Uterus (tissue), 4 donors: Measurements from ENCODE around the gene MACROH2A1. TPM values are rescaled to one million over a fixed set of nuclear protein-coding genes. Genes with fewer than 3 reads are reported as not detected.

ENCODE experiments used
- DNase-seq, 2 donors: peaks; one replicate each; pipeline ENCODE4 v3.0.0-alpha.2; 2019 to 2020
- H3K27ac ChIP-seq, 2 donors: fragments of 200-600 bp; sonication (generic); 1 replicate in 1 of 2; 2 replicates in 1 of 2; pipeline ENCODE4 v1.5.1; 2016 to 2018
- H3K27me3 ChIP-seq, 2 donors: fragments of 200-600 bp; sonication (generic); one replicate each; pipeline ENCODE4 v1.5.1; 2018 to 2019; ENCODE audit warnings: control low read depth in 1 of 2
- H3K36me3 ChIP-seq, 2 donors: fragments of 200-600 bp; sonication (generic); one replicate each; pipeline ENCODE4 v1.5.1; 2019; ENCODE audit warnings: control low read depth in 1 of 2
- H3K4me1 ChIP-seq, 2 donors: fragments of 200-600 bp; sonication (generic); one replicate each; pipeline ENCODE4 v1.5.1; 2018 to 2019; ENCODE audit warnings: control low read depth in 1 of 2
- H3K4me3 ChIP-seq, 2 donors: fragments of 200-600 bp; sonication (generic); 1 replicate in 1 of 2; 2 replicates in 1 of 2; pipeline ENCODE4 v1.5.1; 2018 to 2019; ENCODE audit warnings: mild to moderate bottlenecking in 1 of 2
- H3K9me3 ChIP-seq, 2 donors: fragments of 200-600 bp; sonication (generic); one replicate each; pipeline ENCODE4 v1.5.1; 2019; ENCODE audit warnings: control low read depth in 1 of 2
- POLR2A ChIP-seq, 2 donors: fragments of 450-650 bp; IDR thresholded peaks; one replicate each; pipeline ENCODE4 v1.6.1; 2016; ENCODE audit warnings: antibody characterized with exemption in 2 of 2, mild to moderate bottlenecking in 1 of 2, moderate library complexity in 1 of 2
- intact Hi-C: fragments of 100-400 bp; cut with DNase I; formaldehyde crosslinking; loops from one replicate; pipeline ENCODE4 v1.15.1; 2023; ENCODE audit warnings: low total_unique reads
- total RNA-seq, 4 donors: library from RNA; depleted of rRNA in 3 of 4; stranded (reverse); fragments of >200 nt in 3 of 4; gene quantifications; one replicate each; pipeline versions ENCODE4 v1.1.0 to v1.2.4, GENCODE V29; 2014 to 2023
- TF ChIP-seq, protein P1 (sequence below), 4 experiments: fragments of 200-600 bp in 2 of 4; fragments of 450-650 bp in 2 of 4; sonication (generic) in 2 of 4; IDR thresholded peaks; one replicate each; pipeline ENCODE4 v1.5.1; 2016 to 2019; ENCODE audit warnings: antibody characterized with exemption in 4 of 4, mild to moderate bottlenecking in 2 of 4, moderate library complexity in 1 of 4
- donor health status: DM: yes; HTN: yes; CAD: no.

MACROH2A1 gene
- total RNA-seq, 4 donors from 2014 or later: 121 to 200 (median 141) TPM

DNA sequence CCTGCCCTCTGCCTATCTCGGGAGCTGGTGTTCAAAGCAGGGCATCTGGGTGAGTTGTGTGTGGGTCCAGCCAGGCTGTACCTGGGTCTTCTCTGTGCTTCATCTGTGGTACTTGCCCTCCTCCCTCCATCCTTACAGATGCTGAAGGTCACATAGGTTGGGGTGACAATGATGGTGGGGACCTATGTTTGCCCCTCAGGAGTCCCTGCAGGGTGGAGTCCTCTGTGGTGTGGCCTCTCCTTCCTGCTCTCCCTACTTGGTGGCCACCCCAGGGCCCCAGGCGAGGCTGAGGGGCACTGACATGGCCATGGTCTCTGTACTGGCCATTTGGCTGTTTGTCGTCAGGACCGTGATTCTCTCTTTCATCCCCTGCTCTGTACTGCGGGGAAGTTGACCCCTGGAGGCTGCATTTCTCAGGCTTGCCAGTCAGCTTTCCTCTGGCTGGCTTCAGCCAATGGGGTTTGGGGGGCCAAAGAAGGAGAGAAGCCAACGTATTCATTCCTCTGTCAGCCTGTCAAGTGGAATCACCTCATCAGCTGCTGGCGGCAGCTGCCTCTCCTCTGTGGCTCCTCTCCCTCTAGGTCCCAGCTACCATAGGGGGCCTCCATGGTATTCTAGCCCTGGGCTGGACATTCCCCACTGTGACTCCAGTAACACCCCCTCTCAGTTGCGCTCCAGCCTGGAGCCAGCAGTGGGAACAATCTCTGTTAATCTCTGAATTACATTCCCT is 43.6 kb upstream of the MACROH2A1 start:
- H3K36me3 ChIP-seq: no peaks in the 10 kb centered on the region
- TF ChIP-seq, protein P1, sequence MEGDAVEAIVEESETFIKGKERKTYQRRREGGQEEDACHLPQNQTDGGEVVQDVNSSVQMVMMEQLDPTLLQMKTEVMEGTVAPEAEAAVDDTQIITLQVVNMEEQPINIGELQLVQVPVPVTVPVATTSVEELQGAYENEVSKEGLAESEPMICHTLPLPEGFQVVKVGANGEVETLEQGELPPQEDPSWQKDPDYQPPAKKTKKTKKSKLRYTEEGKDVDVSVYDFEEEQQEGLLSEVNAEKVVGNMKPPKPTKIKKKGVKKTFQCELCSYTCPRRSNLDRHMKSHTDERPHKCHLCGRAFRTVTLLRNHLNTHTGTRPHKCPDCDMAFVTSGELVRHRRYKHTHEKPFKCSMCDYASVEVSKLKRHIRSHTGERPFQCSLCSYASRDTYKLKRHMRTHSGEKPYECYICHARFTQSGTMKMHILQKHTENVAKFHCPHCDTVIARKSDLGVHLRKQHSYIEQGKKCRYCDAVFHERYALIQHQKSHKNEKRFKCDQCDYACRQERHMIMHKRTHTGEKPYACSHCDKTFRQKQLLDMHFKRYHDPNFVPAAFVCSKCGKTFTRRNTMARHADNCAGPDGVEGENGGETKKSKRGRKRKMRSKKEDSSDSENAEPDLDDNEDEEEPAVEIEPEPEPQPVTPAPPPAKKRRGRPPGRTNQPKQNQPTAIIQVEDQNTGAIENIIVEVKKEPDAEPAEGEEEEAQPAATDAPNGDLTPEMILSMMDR (IDR thresholded peaks at IDR 0.05): no peak
- no peak for TF ChIP-seq POLR2A (IDR thresholded peaks at IDR 0.05)
- intact Hi-C loops: no loop called here
- no peaks in the 10 kb centered on the region for H3K27me3 ChIP-seq
- H3K9me3 ChIP-seq: no peaks in the 10 kb centered on the region
- no peaks in the 10 kb centered on the region for H3K4me1 ChIP-seq
- H3K27ac ChIP-seq: no peak overlapping the region
- no peak overlapping the region for H3K4me3 ChIP-seq
- DNase-seq: no peak

GRCh38 chr5:135441919-135442318 is 42.9 kb upstream of the MACROH2A1 start:
- Histone ChIP-seq H3K4me3 (no peak overlapping the region), H3K9me3 (no peaks in the 10 kb centered on the region), H3K36me3 (no peaks in the 10 kb centered on the region), H3K27me3 (no peaks in the 10 kb centered on the region), H3K4me1 (no peaks in the 10 kb centered on the region), H3K27ac (no peak overlapping the region)
- DNase-seq: no peak
- intact Hi-C loops: no loop called here
- TF ChIP-seq, protein P1 (IDR thresholded peaks at IDR 0.05): no peak
- TF ChIP-seq POLR2A (IDR thresholded peaks at IDR 0.05): no peak

DNA sequence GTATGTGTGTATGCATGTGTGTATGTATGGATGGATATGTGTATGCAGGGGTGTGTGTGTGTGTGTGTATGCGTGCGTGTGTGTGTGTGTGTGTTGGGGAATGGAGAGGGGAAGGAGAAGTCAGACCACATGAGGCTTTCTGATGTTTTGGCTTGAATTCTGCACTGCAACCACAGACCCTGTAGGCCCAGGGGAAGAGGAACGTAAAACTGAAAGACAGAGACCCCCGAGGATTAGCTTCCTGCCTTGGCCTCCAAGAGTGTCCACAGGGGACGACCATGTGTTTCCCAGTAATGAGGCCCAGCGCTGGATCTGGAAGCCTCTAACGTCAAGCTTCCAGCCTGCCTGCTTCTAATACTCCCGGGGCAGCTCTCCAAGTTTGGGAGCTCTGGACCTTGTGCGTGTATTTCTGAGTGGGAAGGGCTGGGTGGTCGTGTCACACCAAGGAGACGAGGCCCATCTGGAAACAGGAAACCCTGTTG is 42.4 kb upstream of the MACROH2A1 start:
- DNase-seq: no peak
- Histone ChIP-seq H3K36me3 (no peaks in the 10 kb centered on the region), H3K9me3 (no peaks in the 10 kb centered on the region), H3K27me3 (no peaks in the 10 kb centered on the region), H3K27ac (no peak overlapping the region), H3K4me3 (no peak overlapping the region), H3K4me1 (no peaks in the 10 kb centered on the region)
- intact Hi-C loops: no loop called here
- no peak for TF ChIP-seq POLR2A (IDR thresholded peaks at IDR 0.05)
- TF ChIP-seq, protein P1 (IDR thresholded peaks at IDR 0.05): no peak

DNA sequence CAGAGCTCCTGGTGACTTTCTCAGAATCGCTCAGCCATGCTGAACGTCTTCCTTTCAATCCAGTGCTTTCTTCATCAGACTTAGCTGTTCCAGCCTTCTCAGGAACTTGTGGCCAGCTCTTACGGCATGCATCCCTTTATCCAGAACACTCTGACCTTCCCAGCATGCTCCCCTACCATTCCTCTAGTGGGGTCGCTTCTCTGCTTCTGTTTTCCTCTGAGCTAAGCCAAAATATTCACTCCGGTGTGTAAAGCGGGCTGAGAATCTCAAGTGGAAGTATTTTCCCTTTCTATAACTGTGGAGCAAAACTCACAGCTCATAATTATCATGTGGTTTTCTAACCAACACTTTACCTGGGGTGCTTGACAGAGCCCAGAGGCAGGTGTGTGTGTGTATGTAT is 41.9 kb upstream of the MACROH2A1 start:
- Histone ChIP-seq H3K27me3 (no peaks in the 10 kb centered on the region), H3K36me3 (no peaks in the 10 kb centered on the region), H3K4me3 (no peak overlapping the region), H3K9me3 (no peaks in the 10 kb centered on the region), H3K27ac (no peak overlapping the region), H3K4me1 (no peaks in the 10 kb centered on the region)
- TF ChIP-seq POLR2A (IDR thresholded peaks at IDR 0.05): no peak
- TF ChIP-seq, protein P1 (IDR thresholded peaks at IDR 0.05): no peak
- DNase-seq: no peak
- intact Hi-C loops: no loop called here
